OCI-LY3 (cell line): ENCODE data around the gene HERC6.

Experiments
- H2AFZ ChIP-seq: fragments of 200-600, 300-600 bp; shearing (Covaris generic); 2 replicates; pipeline ENCODE4 v1.6.0; 2014; ENCODE audit warnings: antibody characterized with exemption, low read depth, low read length
- H3K27ac ChIP-seq: fragments of 200-600, 300-600 bp; sonication (generic); 2 replicates; pipeline ENCODE4 v1.5.1; 2014; ENCODE audit warnings: mild to moderate bottlenecking, low read length, moderate library complexity, mixed read lengths
- H3K27me3 ChIP-seq: fragments of 200-600, 300-600 bp; sonication (generic); 2 replicates; pipeline ENCODE4 v1.6.1; 2014; ENCODE audit warnings: low read depth, low read length, mixed read lengths
- H3K36me3 ChIP-seq: fragments of 200-600, 300-600 bp; sonication (generic); replicated peaks from 2 replicates; pipeline ENCODE3; 2014; ENCODE audit warnings: low read depth, low read length, mixed read lengths
- H3K4me1 ChIP-seq: fragments of 300-600, 200-600 bp; sonication (generic); 2 replicates; pipeline ENCODE4 v1.6.1; 2014; ENCODE audit warnings: low read length, mixed read lengths
- H3K4me2 ChIP-seq: fragments of 200-600, 300-600 bp; sonication (generic); 2 replicates; pipeline ENCODE4 v1.6.1; 2014; ENCODE audit warnings: low read length, mixed read lengths
- H3K4me3 ChIP-seq: fragments of 300-600, 200-600 bp; sonication (generic); 2 replicates; pipeline ENCODE4 v1.5.1; 2014; ENCODE audit warnings: antibody characterized with exemption, mild to moderate bottlenecking, low read length, moderate library complexity
- H3K79me2 ChIP-seq: fragments of 300-600, 200-600 bp; shearing (Covaris generic); 2 replicates; pipeline ENCODE4 v1.6.1; 2014; ENCODE audit warnings: mild to moderate bottlenecking, low read length, mixed read lengths
- H3K9ac ChIP-seq: fragments of 300-600, 200-600 bp; shearing (Covaris generic); 2 replicates; pipeline ENCODE4 v1.6.0; 2014; ENCODE audit warnings: mild to moderate bottlenecking, low read length, moderate library complexity
- H3K9me3 ChIP-seq: fragments of 200-600, 300-600 bp; shearing (Covaris generic); 2 replicates; pipeline ENCODE4 v1.6.1; 2014; ENCODE audit warnings: low read length, mixed read lengths; ENCODE audit not compliant: insufficient read depth
- H4K20me1 ChIP-seq: fragments of 200-600, 300-600 bp; sonication (generic); 2 replicates; pipeline ENCODE4 v1.6.1; 2016; ENCODE audit warnings: low read length, mixed read lengths; ENCODE audit not compliant: insufficient read depth
- CTCF ChIP-seq: fragments of 200-600, 300-600 bp; sonication (generic); IDR thresholded peaks from 2 replicates; pipeline ENCODE4 v1.5.1; 2014; ENCODE audit warnings: antibody characterized with exemption, low read length, low read depth
- EZH2phosphoT487 ChIP-seq: fragments of 200-600 bp; shearing (Covaris generic); IDR thresholded peaks from 2 replicates; pipeline ENCODE4 v1.6.1; 2018; ENCODE audit warnings: antibody characterized with exemption, mixed run types, low read depth

HERC6 gene

GRCh38 chr4:88467392-88467791, 88.7 kb downstream of the HERC6 start:
- H3K9me3 ChIP-seq = no peaks in the 10 kb centered on the region
- H3K79me2 ChIP-seq = no peaks in the 10 kb centered on the region
- H3K27ac ChIP-seq = no peak overlapping the region
- H3K36me3 ChIP-seq = no peaks in the 10 kb centered on the region
- H3K9ac ChIP-seq = no peak overlapping the region
- no peak overlapping the region for H3K4me3 ChIP-seq
- H3K4me2 ChIP-seq = no peak overlapping the region
- H3K27me3 ChIP-seq = no peaks in the 10 kb centered on the region
- no peaks in the 10 kb centered on the region for H3K4me1 ChIP-seq
- no peaks in the 10 kb centered on the region for H4K20me1 ChIP-seq
- H2AFZ ChIP-seq = no peak overlapping the region
- TF ChIP-seq CTCF = no peak
- no peak for TF ChIP-seq EZH2phosphoT487

- TF ChIP-seq CTCF (no peak), EZH2phosphoT487 (no peak)
- Histone ChIP-seq H2AFZ (no peak overlapping the region), H3K4me3 (no peak overlapping the region), H3K27me3 (no peaks in the 10 kb centered on the region; the same call in 1 of the 2 replicates), H4K20me1 (no peaks in the 10 kb centered on the region), H3K27ac (no peak overlapping the region), H3K4me2 (no peak overlapping the region), H3K4me1 (no peaks in the 10 kb centered on the region), H3K9ac (no peak overlapping the region), H3K9me3 (no peaks in the 10 kb centered on the region), H3K79me2 (no peaks in the 10 kb centered on the region), H3K36me3 (no peaks in the 10 kb centered on the region)
These were observed 98.7 kb downstream of the HERC6 start for GRCh38 chr4:88477229-88477860.

- Histone ChIP-seq H4K20me1 (no peaks in the 10 kb centered on the region), H3K4me2 (no peak overlapping the region), H3K4me1 (no peaks in the 10 kb centered on the region), H2AFZ (no peak overlapping the region), H3K27me3 (no peaks in the 10 kb centered on the region; the same call in 1 of the 2 replicates), H3K4me3 (no peak overlapping the region), H3K9me3 (no peaks in the 10 kb centered on the region), H3K79me2 (no peaks in the 10 kb centered on the region), H3K36me3 (no peaks in the 10 kb centered on the region), H3K27ac (no peak overlapping the region), H3K9ac (no peak overlapping the region)
- TF ChIP-seq CTCF (no peak), EZH2phosphoT487 (no peak)
These were observed 99.6 kb downstream of the HERC6 start for GRCh38 chr4:88478247-88478646.

- no peak for TF ChIP-seq CTCF
- TF ChIP-seq EZH2phosphoT487 = no peak
- no peak overlapping the region for H2AFZ ChIP-seq
- no peak overlapping the region for H3K27ac ChIP-seq
- H3K9me3 ChIP-seq = no peaks in the 10 kb centered on the region
- no peak overlapping the region for H3K9ac ChIP-seq
- no peaks in the 10 kb centered on the region for H3K79me2 ChIP-seq
- no peaks in the 10 kb centered on the region for H4K20me1 ChIP-seq
- H3K4me3 ChIP-seq = no peak overlapping the region
- no peaks in the 10 kb centered on the region for H3K36me3 ChIP-seq
- no peaks in the 10 kb centered on the region for H3K27me3 ChIP-seq
- no peak overlapping the region for H3K4me2 ChIP-seq
- no peaks in the 10 kb centered on the region for H3K4me1 ChIP-seq
These were observed 102.9 kb downstream of the HERC6 start for GRCh38 chr4:88481537-88481936.
